CD14-positive monocyte (primary cell): Measurements from ENCODE around the gene HTR2A. TPM values are rescaled to one million over a fixed set of nuclear protein-coding genes. Genes with fewer than 3 reads are reported as not detected.

Source experiments
- DNase-seq, 3 donors: peaks; one replicate each; pipeline ENCODE4 v3.0.0-alpha.2; 2011 to 2022
- H2AFZ ChIP-seq: 2 replicates; pipeline ENCODE4 v1.6.0; 2012; ENCODE audit warnings: mild to moderate bottlenecking, low read depth, low read length, inconsistent platforms; ENCODE audit not compliant: insufficient read depth, poor library complexity, severe bottlenecking
- H3K27ac ChIP-seq, 2 donors: 1 replicate in 1 of 2; 2 replicates in 1 of 2; pipeline ENCODE4 v1.5.1; 2012 to 2013; ENCODE audit warnings: low read length in 2 of 2, control low read depth in 1 of 2, inconsistent platforms in 1 of 2, low read depth in 1 of 2, mild to moderate bottlenecking in 1 of 2
- H3K27me3 ChIP-seq, 2 donors: one replicate each; pipeline versions ENCODE4 v1.6.0 to v1.6.1; 2011 to 2013; ENCODE audit warnings: low read length in 2 of 2; ENCODE audit not compliant: control insufficient read depth in 2 of 2, insufficient read depth in 2 of 2
- H3K36me3 ChIP-seq, 2 donors: replicated peaks in 1 of 2; 1 replicate in 1 of 2; 2 replicates in 1 of 2; pipeline versions ENCODE4 v1.5.1 to v1.6.1; 2012 to 2013; ENCODE audit warnings: low read length in 2 of 2, control low read depth in 1 of 2, inconsistent platforms in 1 of 2, mild to moderate bottlenecking in 1 of 2; ENCODE audit not compliant: insufficient read depth in 2 of 2, control insufficient read depth in 1 of 2
- H3K4me1 ChIP-seq, 2 donors: 1 replicate in 1 of 2; 2 replicates in 1 of 2; pipeline versions ENCODE4 v1.5.1 to v1.6.1; 2012 to 2013; ENCODE audit warnings: low read length in 2 of 2, control low read depth in 1 of 2, inconsistent platforms in 1 of 2, mild to moderate bottlenecking in 1 of 2, moderate library complexity in 1 of 2; ENCODE audit not compliant: insufficient read depth in 2 of 2, control insufficient read depth in 1 of 2
- H3K4me2 ChIP-seq: replicated peaks from 2 replicates; pipeline ENCODE3; 2012; ENCODE audit warnings: low read length, moderate library complexity, mild to moderate bottlenecking; ENCODE audit not compliant: poor library complexity, severe bottlenecking; ENCODE audit errors: extremely low read depth
- H3K4me3 ChIP-seq, 3 experiments: fragments of 200-600 bp in 1 of 3; sonication (generic) in 1 of 3; replicated peaks in 1 of 3; 1 replicate in 2 of 3; 2 replicates in 1 of 3; pipeline ENCODE4 v1.5.1; 2011 to 2013; ENCODE audit warnings: low read length in 3 of 3, mild to moderate bottlenecking in 3 of 3, control low read depth in 2 of 3, low read depth in 2 of 3, inconsistent platforms in 1 of 3, moderate library complexity in 1 of 3
- H3K79me2 ChIP-seq: 2 replicates; pipeline ENCODE4 v1.6.0; 2012; ENCODE audit warnings: mild to moderate bottlenecking, control low read depth, inconsistent platforms, low read length, moderate library complexity; ENCODE audit not compliant: insufficient read depth
- H3K9ac ChIP-seq: 2 replicates; pipeline ENCODE4 v1.6.0; 2017; ENCODE audit warnings: low read length, mild to moderate bottlenecking; ENCODE audit not compliant: insufficient read depth, poor library complexity, severe bottlenecking
- H3K9me3 ChIP-seq, 2 donors: replicated peaks in 1 of 2; 1 replicate in 1 of 2; 2 replicates in 1 of 2; pipeline versions ENCODE4 v1.5.1 to v1.6.1; 2012 to 2013; ENCODE audit warnings: low read length in 2 of 2, control low read depth in 1 of 2; ENCODE audit not compliant: control insufficient read depth in 1 of 2, insufficient read depth in 1 of 2
- H4K20me1 ChIP-seq: 2 replicates; pipeline ENCODE4 v1.6.0; 2012; ENCODE audit warnings: mild to moderate bottlenecking, low read length, control low read depth, moderate library complexity; ENCODE audit not compliant: insufficient read depth
- H3K27ac Mint-ChIP-seq, 7 donors: one replicate each; pipeline ENCODE4 v1.8.0; 2020; ENCODE audit warnings: mild to moderate bottlenecking in 7 of 7, mixed read lengths in 7 of 7, moderate library complexity in 6 of 7, inconsistent platforms in 2 of 7
- H3K27me3 Mint-ChIP-seq, 3 donors: one replicate each; pipeline ENCODE4 v1.8.0; 2021 to 2022; ENCODE audit warnings: low read depth in 3 of 3, mild to moderate bottlenecking in 3 of 3, mixed read lengths in 3 of 3, moderate library complexity in 3 of 3, inconsistent platforms in 1 of 3
- H3K36me3 Mint-ChIP-seq, 2 donors: one replicate each; pipeline ENCODE4 v1.8.0; 2020; ENCODE audit warnings: mixed read lengths in 2 of 2, inconsistent platforms in 1 of 2, mild to moderate bottlenecking in 1 of 2
- H3K4me1 Mint-ChIP-seq: one replicate; pipeline ENCODE4 v1.8.0; 2020; ENCODE audit warnings: mild to moderate bottlenecking, mixed read lengths
- H3K4me3 Mint-ChIP-seq, 2 donors: one replicate each; pipeline ENCODE4 v1.8.0; 2020; ENCODE audit warnings: mild to moderate bottlenecking in 2 of 2, mixed read lengths in 2 of 2, moderate library complexity in 1 of 2
- H3K9me3 Mint-ChIP-seq, 7 donors: one replicate each; pipeline ENCODE4 v1.8.0; 2020 to 2022; ENCODE audit warnings: mixed read lengths in 7 of 7, mild to moderate bottlenecking in 6 of 7, moderate library complexity in 6 of 7, inconsistent platforms in 2 of 7
- WGBS: methylation state at CpG from one replicate; pipeline ENCODE4 v1.1.5; 2013; ENCODE audit warnings: missing lambda C conversion rate; ENCODE audit not compliant: insufficient coverage; 5-methylcytosine and 5-hydroxymethylcytosine counted together
- intact Hi-C, 2 donors: fragments of 100-400 bp; cut with micrococcal nuclease; formaldehyde crosslinking; loops; one replicate each; pipeline versions ENCODE4 v1.15.0 to v1.15.1; 2023
- polyA plus RNA-seq, 3 donors: library from polyadenylated mRNA; depleted of rRNA in 1 of 3; unstranded in 2 of 3; stranded (reverse) in 1 of 3; fragments of 300-500 nt in 2 of 3; fragments of >200 nt in 1 of 3; fragmentation: Illumina TruSeq in 2 of 3; gene quantifications; 1 replicate in 2 of 3; 2 replicates in 1 of 3; pipeline ENCODE4 v1.2.3, GENCODE V29; 2012 to 2021
- TF ChIP-seq, protein P1 (sequence below): fragments of 200-600 bp; IDR thresholded peaks from one replicate; pipeline ENCODE4 v1.8.0; 2022; ENCODE audit warnings: antibody characterized with exemption, mild to moderate bottlenecking

Gene HTR2A
- polyA plus RNA-seq, 3 donors, result not detected

DNA sequence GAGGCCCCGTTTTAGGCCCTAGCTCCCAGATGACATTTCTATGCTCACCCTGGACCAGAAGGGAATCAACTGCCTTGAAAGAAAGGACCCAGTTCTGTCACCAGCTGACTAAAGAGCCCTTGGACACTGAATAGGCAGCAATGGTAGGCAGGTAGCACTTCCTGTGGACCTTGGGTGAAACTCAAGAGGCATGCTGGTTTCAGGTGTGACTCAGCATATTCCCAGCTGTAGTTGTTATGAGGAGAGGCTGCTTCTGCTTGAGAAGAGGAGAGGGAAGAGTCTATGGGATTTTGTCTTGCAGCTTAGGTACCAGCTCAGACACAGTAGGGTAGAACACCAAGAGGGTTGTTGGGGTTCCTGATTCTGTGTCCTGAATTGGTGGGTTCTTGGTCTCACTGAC lies 37.9 kb upstream of the HTR2A start:
- intact Hi-C loops, result no loop called here
- Histone ChIP-seq H3K4me1 (no peaks in the 10 kb centered on the region), H2AFZ (no peak overlapping the region), H3K27ac (no peak overlapping the region), H3K36me3 (no peaks in the 10 kb centered on the region), H3K9me3 (peaks cover 18 to 29% of the 10 kb centered on the region in 2 donors), H3K79me2 (no peaks in the 10 kb centered on the region), H4K20me1 (no peaks in the 10 kb centered on the region), H3K4me2 (no peak overlapping the region), H3K9ac (no peak overlapping the region), H3K27me3 (no peaks in the 10 kb centered on the region), H3K4me3 (no peak overlapping the region)
- WGBS, result no CpG with 5 or more reads among the region's 1 CpG
- Mint-ChIP-seq H3K9me3 (peaks cover 27 to 40% (median 30%) of the 10 kb centered on the region in 7 donors), H3K27me3 (peaks cover 0 to 3% (median 2%) of the 10 kb centered on the region in 3 donors), H3K4me3 (no peak overlapping the region), H3K4me1 (no peaks in the 10 kb centered on the region), H3K27ac (no peak overlapping the region), H3K36me3 (no peaks in the 10 kb centered on the region)
- no peak for DNase-seq
- TF ChIP-seq, protein P1, sequence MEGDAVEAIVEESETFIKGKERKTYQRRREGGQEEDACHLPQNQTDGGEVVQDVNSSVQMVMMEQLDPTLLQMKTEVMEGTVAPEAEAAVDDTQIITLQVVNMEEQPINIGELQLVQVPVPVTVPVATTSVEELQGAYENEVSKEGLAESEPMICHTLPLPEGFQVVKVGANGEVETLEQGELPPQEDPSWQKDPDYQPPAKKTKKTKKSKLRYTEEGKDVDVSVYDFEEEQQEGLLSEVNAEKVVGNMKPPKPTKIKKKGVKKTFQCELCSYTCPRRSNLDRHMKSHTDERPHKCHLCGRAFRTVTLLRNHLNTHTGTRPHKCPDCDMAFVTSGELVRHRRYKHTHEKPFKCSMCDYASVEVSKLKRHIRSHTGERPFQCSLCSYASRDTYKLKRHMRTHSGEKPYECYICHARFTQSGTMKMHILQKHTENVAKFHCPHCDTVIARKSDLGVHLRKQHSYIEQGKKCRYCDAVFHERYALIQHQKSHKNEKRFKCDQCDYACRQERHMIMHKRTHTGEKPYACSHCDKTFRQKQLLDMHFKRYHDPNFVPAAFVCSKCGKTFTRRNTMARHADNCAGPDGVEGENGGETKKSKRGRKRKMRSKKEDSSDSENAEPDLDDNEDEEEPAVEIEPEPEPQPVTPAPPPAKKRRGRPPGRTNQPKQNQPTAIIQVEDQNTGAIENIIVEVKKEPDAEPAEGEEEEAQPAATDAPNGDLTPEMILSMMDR, result no peak

DNA sequence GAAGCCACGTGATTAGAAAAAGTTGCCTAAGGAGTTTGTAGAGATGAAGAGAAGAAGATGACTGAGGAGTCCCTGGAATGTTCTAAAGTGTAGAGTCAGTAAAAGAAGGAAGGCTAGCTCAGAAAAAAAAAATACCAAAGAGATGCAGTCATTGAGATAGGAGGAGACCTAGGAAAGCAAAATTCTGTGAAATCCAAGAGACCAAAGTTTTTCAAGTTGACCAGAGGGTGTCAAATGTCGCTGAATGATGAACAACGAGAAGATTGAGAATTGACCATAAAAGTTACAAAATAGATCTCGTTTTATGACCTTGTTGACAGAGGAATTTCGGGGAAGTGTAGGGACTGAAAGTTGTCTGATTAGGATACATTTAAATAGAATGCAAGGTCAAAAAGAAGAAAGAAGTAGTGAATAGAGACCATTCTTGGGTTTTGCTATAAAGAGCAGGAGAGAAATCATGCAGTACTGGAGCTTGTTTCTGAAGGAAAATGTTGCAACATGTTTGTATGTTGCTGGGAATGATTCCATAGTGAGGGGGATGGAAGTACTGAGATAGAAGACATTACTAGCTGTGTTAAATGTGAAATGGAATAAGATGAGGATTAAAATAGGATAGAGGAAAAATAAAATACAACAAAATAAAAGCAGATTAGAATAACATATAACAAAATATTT lies 30.2 kb upstream of the HTR2A start:
- no peak for DNase-seq
- H3K27me3 ChIP-seq, result no peaks in the 10 kb centered on the region
- no peaks in the 10 kb centered on the region for H3K36me3 ChIP-seq
- no peak overlapping the region for H3K4me3 ChIP-seq
- H4K20me1 ChIP-seq, result no peaks in the 10 kb centered on the region
- no peaks in the 10 kb centered on the region for H3K4me1 ChIP-seq
- Mint-ChIP-seq H3K36me3 (no peaks in the 10 kb centered on the region), H3K27ac (no peak overlapping the region), H3K9me3 (peaks cover 0 to 6% (median 2%) of the 10 kb centered on the region in 7 donors), H3K27me3 (no peaks in the 10 kb centered on the region), H3K4me1 (no peaks in the 10 kb centered on the region), H3K4me3 (no peak overlapping the region)
- H2AFZ ChIP-seq, result no peak overlapping the region
- peaks cover 0 to 2% of the 10 kb centered on the region in 2 donors for H3K9me3 ChIP-seq
- H3K79me2 ChIP-seq, result no peaks in the 10 kb centered on the region
- intact Hi-C loops, result no loop called here
- TF ChIP-seq, protein P1, result no peak
- H3K9ac ChIP-seq, result no peak overlapping the region
- H3K27ac ChIP-seq, result no peak overlapping the region
- H3K4me2 ChIP-seq, result no peak overlapping the region
- 96% methylated on average over 5 of the region's 5 CpGs for WGBS
